ENCODE measurements around the gene CIROP.

The CIROP gene

DNA sequence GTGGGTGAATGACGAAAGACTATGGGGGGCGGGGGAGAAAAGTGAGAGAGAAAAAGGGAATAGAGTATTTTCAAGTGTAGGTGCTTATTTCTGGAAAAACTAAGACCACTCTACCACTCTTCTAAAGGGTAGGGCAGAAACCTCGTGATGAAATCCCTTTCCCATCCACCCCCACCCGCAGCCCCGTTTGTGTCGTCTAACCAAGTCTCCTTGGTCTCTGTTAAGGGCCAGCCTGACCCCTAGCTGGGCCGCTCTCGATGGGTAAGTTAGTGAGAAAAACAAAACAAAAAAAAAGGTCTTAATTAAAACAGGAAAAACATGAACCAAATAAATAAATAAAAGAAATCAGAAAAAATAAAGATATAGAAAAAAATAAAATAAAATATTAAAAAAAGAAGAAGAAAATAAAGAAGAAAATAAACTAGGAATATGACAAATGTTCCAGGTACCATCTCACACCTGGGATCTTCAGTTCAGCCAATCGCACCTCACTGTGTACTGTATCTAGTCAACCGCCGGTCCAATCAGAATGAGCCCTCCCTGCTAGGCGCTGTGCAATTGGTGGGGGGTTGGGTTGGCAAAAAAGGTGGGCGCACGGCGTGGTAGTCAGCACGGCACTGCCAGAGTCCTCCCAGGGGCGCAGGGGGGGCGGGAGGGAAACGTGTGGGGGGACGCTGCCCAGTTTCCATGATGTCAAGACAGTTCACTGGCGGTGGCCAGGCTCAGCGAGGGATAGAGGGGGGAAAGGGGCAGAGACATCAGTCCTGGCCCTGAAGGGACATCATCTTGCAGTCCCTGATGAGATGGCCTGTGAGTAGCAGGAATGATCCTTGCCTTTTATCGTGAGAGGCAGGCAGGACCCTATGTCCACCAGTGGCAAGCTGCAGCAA lies 37.7 kb downstream of the CIROP start:
- no peak for DNase-seq (ENCODE audit: low spot score)

DNA sequence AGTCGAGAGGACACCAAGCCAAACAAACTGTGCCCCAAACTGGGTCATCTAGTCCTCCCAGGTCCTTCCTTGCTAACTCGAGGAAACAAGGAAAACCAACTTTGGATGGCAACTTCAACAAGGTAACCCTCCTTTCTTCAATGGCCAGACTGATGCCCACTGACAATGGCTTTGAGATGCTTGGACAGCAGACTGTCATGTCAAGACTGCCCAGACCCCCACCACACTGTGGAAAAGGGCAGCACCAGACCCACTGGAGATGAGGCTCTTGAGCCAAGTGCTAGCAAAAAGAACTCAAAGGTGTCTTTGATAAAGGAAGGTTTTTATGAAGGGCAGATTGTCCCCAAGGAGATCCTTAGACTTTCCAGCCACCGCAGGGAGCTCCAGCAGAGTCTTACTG lies 38.4 kb downstream of the CIROP start:
- DNase-seq (ENCODE audit: low spot score): no peak

DNA sequence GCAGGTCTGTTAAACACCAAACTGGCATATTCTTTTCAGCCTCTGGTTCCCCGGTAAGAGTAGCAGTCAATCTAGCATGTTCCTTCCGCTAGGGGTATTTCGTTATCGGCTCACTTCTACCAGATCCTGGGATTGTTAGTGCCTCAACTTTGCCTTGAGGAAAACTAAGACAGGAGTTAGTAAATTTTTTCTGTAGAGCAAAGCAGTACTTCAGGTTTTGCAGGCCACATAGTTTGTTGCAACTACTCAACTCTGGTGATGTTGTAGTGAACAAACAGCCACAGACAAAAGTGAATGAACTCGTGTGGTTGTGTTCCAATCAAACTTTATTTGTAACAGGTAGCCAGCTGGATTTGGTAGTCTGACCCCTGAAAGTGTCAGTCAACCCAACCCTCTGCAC lies 41.2 kb downstream of the CIROP start:
- DNase-seq (ENCODE audit: low spot score): no peak

DNA sequence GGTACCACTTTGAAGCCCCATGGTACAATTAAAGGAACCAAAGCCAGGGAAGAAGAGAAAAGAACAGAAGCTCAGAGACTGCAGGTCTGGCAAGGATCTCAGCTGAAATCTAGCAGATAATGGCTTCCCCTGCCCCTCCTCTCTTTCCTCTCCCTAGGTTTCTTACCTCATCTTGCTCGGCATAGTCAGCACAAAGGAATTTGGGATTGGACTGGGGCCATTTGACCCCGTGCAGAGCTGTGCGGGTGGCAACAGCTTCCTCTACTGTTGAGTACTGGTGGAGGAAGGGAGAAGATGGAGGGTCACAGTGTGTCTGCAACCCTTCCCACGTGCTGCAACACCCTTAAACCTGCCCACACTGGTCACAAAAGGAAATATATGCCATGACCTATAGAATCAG lies 42.8 kb downstream of the CIROP start:
- no peak for DNase-seq (ENCODE audit: low spot score)

DNA sequence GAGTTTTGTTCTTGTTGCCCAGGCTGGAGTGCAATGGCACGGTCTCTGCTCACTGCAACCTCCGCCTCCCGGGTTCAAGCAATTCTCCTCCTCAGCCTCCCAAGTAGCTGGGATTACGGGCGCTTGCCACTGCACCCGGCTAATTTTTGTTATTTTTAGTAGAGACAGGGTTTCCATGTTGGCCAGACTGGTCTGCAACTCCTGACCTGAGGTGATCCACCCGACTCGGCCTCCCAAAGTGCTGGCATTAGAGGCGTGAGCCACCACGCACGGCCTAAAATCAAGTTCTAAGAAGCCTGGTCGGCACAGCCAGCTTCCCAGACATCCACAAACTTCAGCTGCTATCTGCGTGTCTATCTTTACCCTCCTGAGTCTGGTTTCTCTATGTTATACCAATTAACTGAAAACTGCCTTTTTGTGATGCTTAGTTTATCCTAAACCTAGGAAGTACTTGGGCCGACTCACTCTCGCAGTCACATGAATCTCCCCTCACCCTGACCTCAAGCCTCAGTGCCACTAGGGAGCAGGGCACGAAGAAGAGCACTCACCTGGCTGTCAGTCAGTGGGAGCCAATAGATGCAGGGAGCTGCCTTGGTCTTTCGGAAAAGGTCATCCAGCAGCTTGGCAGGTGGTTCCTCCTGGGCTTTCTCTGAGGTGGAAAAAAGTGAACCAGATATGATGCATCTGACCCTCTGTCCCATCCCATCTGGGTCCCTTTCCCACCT lies 44.1 kb downstream of the CIROP start:
- DNase-seq (ENCODE audit: low spot score): no peak

DNA sequence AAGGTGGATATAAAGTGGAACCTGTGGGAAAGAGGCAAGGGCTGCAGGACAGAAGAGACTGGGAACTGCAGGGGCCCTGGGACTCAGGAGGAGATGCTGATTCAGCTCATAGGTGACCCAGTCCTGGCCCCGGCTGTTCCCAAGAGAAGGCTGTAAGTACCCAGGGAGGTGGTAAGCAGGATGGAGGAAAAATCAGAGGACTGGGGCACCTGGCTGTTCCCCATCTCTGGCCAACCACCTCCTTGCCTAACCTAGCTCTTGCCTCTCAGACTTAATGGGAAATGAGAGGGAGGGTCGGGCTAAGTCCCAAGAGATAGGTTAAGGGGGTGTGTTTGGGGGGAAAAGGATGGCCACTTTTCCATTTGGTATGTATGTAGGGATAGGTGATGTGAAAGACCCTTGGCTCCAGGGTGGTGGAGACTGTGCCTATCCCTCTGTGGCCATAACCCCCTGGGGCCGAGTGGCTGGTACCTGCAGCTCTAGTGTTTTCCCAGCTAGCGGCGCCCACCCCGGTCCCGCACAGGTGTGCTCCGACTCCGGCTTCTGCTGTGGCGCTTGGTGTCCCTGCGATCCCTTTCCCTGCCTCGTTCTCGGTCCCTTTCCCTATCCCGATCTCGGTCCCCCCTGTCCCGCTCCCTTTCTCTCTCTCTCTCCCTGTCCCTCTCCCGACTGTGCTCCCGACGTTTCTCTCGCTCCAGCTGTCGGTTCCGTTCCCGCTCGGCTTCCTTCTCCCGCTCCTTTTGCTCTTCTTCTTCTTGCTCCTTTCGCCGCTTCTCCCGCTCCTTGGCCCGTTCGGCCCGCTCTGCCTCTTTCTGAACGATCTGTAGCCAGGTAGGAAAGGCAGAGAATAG lies 45.9 kb downstream of the CIROP start:
- DNase-seq (ENCODE audit: low spot score): no peak

DNA sequence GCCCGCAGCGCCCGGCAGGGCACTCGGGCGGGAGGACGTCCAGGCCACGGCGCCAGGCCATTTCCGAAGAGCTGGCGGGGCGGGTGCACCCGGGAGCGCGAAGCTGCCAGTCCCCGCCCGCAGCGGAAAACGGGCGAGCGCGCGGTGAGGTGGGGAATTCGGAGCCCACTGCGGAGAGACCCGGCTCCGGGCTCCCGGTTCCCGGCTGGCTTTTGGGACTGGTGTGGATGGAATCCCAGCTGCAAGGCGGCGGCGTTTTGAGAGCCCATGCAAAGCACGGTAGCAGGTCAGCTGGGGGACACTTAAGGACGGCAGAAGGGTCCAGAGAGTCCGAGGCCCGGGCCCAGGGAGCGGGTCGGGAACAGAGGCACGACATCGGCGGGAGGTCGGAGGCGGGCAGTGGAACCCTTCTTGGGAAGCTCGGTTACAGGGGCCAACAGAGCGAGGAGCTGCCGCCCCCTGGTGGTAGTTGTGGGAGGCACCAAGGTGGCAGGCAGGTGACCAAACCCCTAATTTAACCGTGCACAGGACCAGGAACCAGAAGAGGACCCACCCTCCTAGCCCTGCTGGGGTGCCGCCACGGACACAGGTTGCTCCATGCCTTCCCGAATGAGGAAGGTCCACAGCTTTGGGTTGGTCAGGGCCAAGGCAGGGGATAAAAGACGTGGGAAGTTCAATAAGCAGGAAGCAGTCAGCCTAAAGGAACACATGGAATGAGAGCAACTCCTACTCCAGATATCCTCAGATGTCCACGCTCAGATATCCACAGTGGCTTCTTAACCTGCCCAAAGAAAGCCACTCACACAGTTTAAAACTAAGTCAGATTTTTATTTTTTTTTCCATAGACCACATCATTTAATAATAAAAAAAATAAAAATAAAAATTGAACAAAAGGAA lies 46.8 kb downstream of the CIROP start:
- peak; percentile 78 for DNase-seq (ENCODE audit: low spot score)

DNA sequence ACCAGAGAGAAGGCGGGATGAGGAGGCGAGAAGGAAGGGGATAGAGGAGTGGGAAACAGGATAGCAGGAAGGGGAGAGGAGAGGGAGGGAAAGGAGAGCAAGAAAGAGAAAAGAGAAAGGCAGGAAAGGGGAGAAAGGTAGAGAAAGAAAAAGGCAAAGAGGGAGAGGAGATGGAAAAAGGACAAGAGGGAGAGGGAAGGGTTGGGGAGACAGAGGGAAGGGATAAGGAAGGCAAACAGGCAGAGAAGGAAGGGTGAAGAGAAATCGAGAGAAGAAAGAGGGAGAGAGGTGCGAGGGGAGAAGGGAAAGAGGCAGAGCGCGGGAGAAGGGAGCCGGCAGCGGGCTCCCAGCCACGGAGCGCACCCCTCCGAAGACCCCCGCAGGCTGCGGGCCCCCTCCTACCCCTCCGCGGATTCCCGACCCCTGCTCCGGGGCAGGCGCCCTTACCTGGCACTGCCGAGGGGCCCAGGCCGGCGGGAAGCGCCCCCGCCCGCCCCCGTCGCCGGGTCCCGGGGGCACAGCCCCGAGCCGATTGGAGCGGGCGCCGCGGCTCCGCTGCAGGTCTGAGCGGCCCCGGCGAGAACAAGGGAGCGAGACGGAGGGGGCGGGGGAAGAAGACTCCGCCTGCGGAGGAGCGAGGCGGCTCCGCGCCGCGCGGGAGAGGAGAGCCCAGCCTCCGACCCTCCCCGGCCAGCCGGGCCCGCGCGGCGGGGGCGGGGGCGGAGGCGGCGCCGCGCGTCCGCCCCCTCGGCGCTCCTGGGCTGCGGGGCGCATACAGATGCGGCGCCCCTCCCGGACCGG lies 47.6 kb downstream of the CIROP start, which contains the start of gene CDH24:
Gene CDH24 (minus strand): TSS at position 565 of the 801 bp plus-strand sequence. CDS start 1,787 bp downstream, outside the sequence.
- no peak for DNase-seq (ENCODE audit: low spot score)

DNA sequence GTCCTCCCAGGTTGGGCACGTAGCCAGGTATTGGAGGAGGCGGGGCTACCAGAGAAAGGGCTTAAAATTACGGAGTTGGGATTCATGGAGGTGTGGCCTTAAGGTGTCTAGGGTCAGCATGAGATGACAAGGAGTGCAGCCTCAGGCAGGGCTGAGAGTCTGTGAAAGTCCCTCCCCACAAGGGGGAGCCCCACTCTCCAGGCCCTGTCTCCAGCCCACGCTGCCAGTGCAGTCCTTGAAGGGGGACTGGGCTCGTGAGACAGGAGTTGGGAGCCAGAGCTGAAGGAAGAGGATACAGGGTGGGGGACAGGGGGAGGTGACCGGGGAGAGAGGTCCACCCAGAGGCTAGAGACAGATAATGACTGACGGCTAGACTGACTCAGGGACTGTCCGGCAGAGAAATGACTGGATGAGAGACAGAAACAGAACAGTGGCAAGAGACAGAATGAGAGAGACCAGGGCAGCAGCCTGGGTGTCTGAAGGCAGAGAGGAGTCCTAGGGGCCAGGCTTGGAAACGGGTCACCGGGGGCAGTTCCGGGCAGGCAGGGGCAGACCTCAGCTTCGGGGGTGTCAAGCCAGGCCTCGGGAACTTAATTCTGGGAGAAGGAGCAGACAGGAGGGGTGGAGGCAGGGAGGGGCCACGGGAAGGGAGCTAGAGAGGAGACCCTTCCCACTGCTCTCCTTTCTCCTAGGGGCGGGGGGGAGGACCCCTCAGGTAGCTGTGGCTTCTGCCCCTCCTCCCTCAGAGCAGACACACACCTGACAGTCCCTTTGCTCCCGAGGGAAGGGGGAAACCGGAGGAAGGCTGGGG lies 48.4 kb downstream of the CIROP start:
- DNase-seq (ENCODE audit: low spot score): no peak

DNA sequence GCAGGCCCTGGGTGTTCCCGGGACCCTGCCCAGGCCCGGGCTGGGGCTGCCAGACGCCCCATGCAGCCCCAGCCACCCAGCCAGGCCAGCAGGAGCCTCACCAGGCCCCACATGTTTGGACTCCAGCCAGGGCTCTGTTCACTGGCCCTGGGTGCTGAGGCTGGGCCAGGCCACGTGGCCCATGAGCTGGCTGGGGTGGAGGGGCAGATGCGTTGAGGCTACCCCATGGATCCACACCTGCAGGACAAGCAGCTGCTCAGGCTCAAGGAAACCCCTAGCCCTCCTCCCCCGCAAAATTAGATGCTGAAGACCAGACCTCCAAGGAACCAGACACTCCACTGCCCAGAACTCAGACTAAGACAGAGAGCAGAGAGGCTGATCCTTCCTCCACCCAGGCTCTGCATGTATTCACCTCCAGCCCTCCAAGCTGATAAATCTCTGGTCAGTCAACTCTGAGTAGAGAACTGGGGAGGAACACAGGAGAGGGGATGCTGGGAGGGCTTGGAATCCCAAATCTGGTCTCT lies 49.1 kb downstream of the CIROP start:
- DNase-seq (ENCODE audit: low spot score): no peak

DNA sequence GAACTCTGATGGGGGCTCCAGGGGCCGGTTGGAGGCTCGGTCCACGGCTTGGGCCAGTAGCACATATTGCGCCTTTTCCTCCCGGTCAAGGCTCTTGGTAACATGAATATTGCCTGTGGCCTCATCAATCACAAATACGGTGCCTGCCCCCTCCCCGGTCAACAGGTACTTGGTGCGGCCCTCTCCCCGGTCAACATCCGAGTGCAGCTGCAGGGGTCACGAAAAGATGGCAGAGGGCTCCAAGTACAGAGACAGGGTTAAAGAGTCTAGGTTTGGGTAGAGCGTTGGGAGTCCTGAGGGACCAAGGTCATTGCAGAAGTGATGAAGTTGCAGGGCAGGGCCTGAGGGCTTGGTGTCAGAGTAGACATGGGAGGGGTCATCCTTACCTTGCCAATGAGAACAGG lies 49.6 kb downstream of the CIROP start:
- no peak for DNase-seq (ENCODE audit: low spot score)

DNA sequence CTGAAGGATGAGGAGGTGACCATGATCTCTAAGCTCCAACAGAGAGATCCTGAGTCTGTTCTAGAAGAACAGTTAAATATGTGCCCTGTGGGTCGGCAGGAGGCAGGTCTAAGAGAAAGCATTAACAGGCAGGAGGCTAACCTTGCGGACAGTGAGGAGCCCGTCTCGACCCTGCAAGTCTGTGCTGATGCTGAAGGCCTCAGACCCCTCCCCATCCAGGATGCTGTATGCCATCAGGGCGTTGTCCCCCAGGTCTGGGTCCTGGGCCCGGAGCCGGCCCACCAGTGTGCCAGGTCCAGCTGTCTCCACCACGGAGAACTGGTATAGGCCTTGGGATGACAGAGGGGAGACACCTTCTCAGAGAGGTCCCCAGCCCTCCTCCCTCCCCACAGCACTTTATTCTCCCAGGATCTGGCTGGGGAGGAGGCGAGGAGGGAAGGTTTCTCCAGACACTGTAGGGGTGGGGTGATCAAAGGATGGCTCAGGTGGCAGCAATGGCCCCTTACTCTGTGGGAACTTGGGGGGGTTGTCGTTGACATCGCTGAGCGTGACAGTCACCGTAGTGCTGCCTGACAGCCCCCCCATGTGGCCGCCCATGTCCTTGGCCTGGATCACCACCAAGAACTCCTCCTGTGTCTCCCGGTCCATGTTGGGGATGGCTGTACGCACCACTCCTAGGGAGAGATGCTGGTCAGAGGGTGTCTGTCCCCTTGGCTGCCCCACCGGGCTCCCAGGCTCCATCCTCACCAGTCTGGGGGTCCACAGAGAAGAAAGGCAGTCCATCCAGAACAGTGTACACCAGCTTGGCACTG lies 50.6 kb downstream of the CIROP start:
- no peak for DNase-seq (ENCODE audit: low spot score)

DNA sequence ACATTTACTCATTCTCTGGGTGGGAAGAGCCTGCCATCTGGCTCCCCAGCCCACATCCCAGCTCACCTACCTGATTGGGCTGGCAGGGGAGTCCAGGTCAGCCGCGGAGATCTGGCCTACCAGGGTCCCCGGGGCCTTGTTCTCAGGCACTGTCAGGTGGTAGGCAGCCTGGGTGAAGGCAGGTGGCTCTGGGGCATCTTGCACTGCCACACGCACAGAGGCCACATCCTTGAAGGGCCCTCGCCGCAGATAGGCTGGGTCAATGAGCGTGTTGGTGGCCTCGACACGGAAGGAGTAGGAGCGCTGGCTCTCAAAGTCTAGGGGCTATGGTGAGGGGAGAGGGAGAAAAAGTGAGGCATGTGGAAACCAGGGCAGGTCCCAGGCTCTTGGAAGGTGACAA lies 51.4 kb downstream of the CIROP start:
- DNase-seq (ENCODE audit: low spot score): no peak

DNA sequence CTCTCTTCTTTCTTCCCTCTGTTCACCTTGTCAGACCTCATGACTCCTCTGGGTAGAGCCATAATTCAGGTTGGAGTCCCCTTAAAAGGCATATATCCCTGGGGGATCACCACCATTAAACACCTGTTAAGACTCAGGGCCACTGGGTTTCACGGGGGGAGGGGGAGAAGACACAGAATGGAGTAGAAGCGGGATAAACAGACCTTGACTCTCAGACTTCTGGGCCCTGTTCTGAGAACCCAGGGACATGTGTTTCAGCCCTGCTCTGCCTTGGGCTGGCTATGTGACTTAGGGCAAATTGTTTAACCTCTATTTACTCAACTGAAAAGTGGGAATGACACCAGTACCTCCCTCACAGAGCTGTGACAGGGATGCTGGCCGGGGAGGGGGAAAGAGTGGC lies 52.1 kb downstream of the CIROP start:
- DNase-seq (ENCODE audit: low spot score): no peak

DNA sequence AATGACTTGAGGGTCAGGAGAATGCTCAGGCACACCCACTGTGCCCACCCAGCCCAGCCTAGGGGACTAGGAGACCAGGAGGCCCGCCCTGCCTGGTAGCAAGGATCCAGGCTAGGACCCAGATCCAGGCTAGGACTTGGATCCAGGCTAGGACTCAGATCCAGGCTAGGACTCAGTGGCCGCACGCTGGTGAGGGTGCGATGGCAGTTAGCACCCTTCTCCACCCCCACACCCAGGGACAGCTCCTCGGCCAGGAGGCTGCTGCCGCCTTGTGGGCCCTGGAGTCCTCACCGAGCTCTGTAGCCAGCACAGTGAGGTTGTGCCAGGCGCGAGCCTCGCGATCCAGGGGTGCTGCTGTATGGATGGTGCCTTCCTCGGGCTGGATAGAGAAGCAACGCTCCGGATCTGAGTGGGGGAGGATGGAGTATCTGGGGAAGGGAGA lies 52.6 kb downstream of the CIROP start:
- no peak for DNase-seq (ENCODE audit: low spot score)

DNA sequence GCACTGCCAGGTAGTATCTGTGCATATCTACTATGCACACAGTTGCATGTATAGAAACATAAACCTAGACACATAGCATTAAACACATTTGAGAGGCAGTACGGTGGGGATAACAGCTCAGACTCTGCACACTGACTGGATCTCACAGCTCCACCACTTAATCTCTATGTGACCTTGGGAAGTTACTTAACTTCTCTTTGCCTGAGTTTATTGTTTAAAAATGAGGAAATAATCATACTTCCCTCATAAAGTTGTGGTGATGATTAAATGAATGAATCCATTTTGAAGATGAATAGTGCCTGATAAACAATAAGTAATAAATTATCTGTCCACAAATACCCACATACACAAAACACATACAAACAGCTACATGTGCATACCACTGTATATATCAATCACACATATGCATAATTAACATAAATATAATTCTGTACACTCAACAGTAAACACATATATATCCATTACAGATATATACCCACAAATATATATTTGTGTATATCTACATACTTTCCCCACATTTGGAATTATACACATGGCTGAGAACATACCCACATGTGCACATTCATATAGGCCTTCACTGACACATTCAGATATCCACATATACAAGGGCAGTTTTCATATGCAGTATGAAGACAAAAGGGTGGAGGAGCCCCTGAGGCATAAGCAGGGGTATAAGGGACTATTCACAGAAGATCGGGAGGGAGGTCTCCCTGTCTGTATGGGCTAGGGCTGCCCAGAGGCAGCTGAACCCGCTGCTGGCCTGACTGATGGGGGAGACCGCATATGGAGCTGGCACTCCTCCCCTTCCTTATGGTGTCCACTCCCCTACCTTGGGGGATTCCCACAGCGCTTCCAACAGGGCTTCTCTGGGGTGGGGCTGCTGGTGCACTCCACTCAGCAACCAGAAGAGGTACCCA lies 53.4 kb downstream of the CIROP start:
- DNase-seq (ENCODE audit: low spot score): no peak

Measured in putamen (tissue), 1 donor.